ENCODE measurements around the gene IRF9.
A peak's percentile ranks its signal among the peaks of the same experiment; 100 is the strongest.

The IRF9 gene

DNA sequence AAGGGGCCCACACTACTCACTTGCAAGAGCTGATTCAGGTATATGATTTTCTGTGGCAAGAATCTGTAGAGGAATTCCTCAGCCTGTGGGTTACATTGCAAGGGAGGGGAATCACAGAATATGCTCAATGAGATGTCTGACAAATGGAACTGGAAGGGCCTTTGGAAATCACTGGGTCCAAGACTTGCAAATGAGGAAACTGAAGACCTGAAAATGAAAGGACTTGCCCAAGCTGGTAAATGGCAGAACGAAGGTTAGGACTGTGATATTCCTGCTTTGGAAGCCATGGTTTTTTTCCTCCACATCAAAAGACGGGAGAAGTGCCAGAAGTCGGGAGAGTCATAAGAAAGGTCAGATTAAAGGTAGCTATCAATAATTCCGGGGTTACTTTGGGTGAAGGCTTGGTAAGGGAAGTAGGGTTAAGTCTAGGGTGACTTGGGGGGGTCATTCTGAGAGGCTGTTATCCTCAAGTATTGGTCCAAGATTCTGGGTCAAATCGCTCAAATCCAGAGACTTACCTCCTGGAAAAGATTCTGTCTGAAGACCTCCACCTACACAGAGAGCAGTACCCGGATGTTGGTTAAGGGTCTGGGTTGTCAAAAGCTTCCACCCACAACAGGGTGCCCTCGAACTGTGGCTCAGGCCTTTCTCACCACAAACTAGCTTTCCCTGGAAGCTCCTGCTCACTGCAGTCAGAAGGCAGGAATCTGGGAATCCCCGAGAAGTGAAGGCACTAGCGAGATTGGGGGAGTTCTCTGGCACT is 15.2 kb upstream of the IRF9 start:
- peak overlapping the region; percentile 64 to 93 (median 82) for H3K4me3 ChIP-seq
- peak overlapping the region; percentile 26 to 94 (median 88) for H3K27ac ChIP-seq

DNA sequence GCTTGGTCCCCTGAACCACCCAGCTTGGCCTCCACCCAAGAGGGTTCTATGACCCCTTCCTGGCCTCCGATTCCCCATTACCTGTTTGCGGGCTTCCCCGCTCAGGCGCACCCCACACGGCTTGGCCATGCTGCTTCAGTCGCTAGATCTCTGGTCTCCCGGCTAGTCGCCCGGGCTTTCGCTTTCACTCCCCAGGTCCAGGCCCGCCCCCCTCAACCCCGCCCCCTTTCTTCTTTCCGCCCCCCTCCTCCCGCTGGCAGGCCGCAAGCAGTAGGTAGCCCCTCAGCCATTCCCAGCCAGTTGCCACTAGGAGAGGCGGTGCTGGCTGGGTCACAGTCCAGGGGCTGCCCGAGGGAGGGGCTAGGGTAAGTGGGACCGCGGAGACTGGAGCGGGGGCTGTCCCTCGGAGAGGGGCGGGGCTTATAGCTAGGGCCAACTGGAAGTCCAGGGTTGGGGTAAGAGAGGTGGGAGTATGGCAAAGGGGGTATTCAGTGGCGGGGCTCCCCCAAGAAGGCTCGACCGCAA is 14.6 kb upstream of the IRF9 start, which contains the start of gene PSME2:
TSS of gene PSME2 (minus strand) at position 158 of the 525 bp plus-strand sequence. CDS start at position 129, 29 bp downstream.
- peak within 1 kb of the TSS; percentile 58 to 94 (median 88) for H3K27ac ChIP-seq
- H3K4me3 ChIP-seq: peak within 1 kb of the TSS; percentile 64 to 93 (median 82)

DNA sequence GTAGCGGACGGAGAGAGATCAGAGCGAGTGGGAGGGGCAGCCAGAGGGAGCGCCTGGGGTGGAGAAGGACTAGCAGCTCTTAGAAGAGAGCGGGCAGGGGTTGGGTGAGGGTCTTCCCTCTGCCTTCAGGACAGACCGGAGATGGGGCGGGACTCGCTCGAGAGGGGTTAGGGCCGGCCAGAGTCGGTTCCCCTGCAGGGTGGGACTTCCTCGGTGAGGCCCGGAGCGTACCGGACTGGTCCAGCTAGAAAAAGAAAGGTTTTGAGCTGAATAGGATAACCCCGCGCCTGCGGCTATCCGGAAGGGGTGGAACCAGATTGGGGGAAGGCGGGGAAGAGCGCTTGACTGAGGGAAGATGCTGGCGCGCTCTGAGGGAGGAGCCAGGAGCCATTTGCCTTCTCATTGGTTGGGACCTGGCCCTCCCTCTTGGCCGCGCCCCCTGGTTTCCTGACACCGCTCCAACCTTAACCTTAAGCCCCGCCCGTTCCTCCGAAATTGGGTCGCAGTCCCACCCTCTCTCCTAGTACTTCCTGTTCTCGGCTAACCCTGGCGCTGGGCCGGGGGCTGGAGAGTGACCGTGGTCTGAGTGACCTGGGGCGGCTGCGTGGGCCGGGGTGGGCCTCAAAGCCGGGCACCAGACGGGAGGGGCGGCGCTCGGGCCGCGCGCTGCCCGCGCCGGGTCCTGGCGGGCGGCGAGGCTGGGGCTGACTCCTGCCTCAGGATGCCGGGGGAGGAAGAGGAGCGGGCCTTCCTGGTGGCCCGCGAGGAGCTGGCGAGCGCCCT is 13.9 kb upstream of the IRF9 start, which contains the start of gene RNF31:
TSS of gene RNF31 (plus strand) at position 521 of the 783 bp plus-strand sequence. CDS start at position 722, 201 bp downstream.
- peak within 1 kb of the TSS; percentile 64 to 93 (median 82) for H3K4me3 ChIP-seq
- peak within 1 kb of the TSS; percentile 58 to 94 (median 88) for H3K27ac ChIP-seq

DNA sequence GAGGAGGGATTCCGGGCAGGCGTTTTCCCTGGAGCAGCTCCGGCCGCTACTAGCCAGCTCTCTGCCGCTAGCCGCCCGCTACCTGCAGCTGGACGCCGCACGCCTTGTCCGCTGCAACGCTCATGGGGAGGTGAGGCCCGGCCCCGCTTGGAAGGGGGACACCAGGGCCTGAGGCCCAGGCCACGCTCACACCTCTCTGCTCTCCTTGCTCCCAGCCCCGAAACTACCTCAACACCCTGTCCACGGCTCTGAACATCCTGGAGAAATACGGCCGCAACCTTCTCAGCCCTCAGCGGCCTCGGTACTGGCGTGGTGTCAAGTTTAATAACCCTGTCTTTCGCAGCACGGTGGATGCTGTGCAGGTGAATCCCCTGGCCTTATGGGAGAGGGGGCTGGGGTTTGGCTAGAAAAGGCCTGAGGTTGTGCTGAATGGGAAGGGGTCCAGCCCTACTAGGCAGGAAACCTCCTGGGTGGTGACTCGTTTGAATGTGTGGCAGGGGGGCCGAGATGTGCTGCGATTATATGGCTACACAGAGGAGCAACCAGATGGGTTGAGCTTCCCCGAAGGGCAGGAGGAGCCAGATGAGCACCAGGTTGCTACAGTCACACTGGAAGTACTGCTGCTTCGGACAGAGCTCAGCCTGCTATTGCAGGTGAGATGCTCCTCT is 13.2 kb upstream of the IRF9 start:
- H3K27ac ChIP-seq: peak overlapping the region; percentile 24 to 94 (median 88)
- peak overlapping the region; percentile 64 to 93 (median 82) for H3K4me3 ChIP-seq

DNA sequence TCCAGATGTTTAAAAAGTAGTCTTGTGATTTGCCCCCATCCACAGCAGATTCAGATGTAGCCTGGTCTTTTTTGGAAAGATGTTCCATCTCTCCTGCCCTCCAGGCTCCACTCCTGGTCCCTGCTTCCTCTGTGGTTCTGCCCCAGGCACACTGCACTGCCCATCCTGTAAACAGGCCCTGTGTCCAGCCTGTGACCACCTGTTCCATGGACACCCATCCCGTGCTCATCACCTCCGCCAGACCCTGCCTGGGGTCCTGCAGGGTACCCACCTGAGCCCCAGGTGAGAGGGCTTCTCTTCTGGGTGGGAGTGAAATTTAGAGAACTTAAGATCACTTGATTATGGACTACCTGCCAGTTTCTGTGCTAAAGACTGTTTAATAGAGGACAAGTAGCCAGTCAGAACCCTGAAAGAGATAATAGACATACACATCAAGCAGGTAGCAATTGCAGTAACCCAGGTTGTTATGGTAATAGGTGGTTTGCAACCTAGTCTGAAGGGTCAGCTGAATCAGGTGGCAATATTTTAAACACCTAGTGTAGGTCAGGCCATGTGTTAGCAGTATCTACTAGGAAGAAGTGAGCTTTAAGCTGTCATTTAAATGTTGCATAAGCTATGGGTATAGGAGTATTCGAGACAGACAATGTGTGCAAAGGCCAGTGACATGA is 11.6 kb upstream of the IRF9 start:
- H3K4me3 ChIP-seq: no peak overlapping the region

GRCh38 chr14:24150061-24150460 is 11.0 kb upstream of the IRF9 start:
- peak overlapping the region in 1 of 21 experiments; percentile 1 for H3K27ac ChIP-seq
- no peak overlapping the region for H3K4me3 ChIP-seq

More for the DNA sequence above, 11.6 kb upstream of the IRF9 start:
- no peak overlapping the region for H3K27ac ChIP-seq

- Histone ChIP-seq H3K27ac (peak overlapping the region in 1 of 21 experiments; percentile 1), H3K4me3 (no peak overlapping the region)
These were observed 10.5 kb upstream of the IRF9 start for GRCh38 chr14:24150567-24150966.

- H3K4me3 ChIP-seq: no peak overlapping the region
- peak overlapping the region in 1 of 21 experiments; percentile 11 for H3K27ac ChIP-seq
These were observed 10.1 kb upstream of the IRF9 start for GRCh38 chr14:24150993-24151392.

DNA sequence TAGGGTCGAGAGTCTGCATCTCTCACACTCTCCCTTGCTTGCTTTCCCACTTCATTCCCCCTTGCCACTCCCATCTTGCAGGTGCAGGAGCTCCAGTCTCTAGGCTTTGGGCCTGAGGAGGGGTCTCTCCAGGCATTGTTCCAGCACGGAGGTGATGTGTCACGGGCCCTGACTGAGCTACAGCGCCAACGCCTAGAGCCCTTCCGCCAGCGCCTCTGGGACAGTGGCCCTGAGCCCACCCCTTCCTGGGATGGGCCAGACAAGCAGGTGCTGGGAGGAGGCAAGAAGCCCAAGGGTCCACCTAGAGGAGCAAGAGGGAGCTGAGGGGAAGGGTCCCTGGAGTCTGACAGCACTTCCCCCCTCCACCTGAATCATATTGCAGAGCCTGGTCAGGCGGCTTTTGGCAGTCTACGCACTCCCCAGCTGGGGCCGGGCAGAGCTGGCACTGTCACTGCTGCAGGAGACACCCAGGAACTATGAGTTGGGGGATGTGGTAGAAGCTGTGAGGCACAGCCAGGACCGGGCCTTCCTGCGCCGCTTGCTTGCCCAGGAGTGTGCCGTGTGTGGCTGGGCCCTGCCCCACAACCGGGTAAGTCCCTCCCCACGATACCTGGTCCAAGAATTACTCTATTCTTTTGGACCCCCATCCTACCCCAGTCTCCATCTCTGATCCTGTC is 9.5 kb upstream of the IRF9 start:
- Histone ChIP-seq H3K27ac (peak overlapping the region in 1 of 21 experiments; percentile 11), H3K4me3 (no peak overlapping the region)

DNA sequence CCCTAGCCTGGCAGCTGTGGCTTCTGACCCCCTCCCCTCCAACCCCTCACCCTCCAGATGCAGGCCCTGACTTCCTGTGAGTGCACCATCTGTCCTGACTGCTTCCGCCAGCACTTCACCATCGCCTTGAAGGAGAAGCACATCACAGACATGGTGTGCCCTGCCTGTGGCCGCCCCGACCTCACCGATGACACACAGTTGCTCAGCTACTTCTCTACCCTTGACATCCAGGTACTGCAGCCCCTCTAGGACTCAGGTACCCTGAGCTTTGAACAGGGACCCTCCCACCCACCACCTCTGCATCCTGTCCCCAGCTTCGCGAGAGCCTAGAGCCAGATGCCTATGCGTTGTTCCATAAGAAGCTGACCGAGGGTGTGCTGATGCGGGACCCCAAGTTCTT is 6.0 kb upstream of the IRF9 start:
- Histone ChIP-seq H3K27ac (peak overlapping the region in 3 of 21 experiments; percentile 10 to 12 (median 11)), H3K4me3 (no peak overlapping the region)

DNA sequence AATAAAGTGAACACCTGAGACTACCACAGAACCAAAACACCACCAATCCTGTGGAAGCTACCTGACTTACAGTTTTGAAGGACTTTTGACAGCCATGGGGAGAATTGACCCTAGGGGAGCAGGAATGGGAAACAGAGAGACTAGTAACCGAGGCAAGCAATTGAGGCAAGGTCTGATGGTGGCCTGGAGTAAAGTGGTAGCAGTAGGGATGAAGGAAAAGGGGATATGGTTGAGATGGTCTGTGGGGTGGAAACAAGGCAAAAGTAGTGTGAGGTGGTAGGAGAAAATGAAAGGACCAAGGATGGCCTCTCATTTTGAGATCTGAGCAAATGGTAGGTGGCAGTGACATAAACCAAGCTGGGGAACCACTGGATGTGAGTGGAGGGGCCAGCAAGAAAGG is 4.2 kb upstream of the IRF9 start:
- Histone ChIP-seq H3K27ac (peak overlapping the region in 2 of 21 experiments; percentile 17 to 54), H3K4me3 (no peak overlapping the region)

DNA sequence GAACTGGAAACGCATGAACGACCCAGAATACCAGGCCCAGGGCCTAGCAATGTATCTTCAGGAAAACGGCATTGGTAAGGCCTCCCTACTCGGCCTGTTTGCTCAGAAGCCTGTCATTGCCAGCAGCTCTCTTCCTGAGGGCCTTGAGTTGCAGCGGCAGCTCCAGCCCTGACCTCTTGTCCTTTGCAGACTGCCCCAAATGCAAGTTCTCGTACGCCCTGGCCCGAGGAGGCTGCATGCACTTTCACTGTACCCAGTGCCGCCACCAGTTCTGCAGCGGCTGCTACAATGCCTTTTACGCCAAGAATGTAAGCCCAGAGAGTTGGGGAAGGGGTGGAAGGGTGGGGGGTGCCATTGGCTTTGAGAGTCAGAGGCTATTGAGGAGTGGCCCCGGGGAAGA is 3.7 kb upstream of the IRF9 start:
- no peak overlapping the region for H3K4me3 ChIP-seq
- H3K27ac ChIP-seq: peak overlapping the region in 2 of 21 experiments; percentile 17 to 54

DNA sequence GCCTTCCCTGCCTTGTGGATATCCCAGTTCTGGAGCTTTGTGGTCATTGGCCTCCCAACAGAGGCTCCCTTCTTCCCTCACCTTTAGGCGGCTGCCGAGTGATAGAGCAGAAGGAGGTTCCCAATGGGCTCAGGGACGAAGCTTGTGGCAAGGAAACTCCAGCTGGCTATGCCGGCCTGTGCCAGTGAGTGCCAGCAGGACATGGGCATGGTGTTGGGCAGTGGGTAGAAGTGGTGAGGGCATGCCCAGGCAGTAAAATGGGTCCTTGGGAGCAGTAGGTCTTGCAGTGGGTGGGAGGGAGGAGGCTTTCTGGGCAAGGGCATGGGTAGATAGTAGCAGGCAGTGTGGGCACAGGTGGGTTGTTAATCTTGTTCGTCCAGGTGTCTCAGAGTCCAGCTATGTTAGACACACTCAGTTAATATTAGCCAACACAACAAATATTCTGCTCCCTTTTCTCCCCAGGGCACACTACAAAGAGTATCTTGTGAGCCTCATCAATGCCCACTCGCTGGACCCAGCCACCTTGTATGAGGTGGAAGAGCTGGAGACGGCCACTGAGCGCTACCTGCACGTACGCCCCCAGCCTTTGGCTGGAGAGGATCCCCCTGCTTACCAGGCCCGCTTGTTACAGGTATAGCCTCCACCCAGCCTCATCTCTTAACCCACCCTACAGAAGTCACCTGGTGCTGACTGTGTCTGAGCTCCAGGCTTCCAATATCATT is 1.1 kb upstream of the IRF9 start:
- H3K27ac ChIP-seq: peak overlapping the region in 20 of 21 experiments; percentile 50 to 100 (median 98)
- H3K4me3 ChIP-seq: no peak overlapping the region

- no peak overlapping the region for H3K4me3 ChIP-seq
- peak overlapping the region; percentile 31 to 100 (median 98) for H3K27ac ChIP-seq
These were observed 591 bp upstream of the IRF9 start for GRCh38 chr14:24160499-24160849.

DNA sequence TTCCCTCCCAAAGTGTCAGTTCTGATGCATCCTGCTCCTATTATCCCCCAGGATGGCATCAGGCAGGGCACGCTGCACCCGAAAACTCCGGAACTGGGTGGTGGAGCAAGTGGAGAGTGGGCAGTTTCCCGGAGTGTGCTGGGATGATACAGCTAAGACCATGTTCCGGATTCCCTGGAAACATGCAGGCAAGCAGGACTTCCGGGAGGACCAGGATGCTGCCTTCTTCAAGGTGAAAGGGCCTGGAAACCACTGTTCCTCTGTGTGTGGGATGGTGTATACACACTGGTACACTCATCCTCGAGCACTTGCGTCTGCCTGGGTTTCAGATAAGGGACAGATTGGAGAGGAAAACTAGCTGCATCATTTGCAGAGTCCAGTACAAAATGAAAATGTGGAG is 1.0 kb downstream of the IRF9 start:
- peak overlapping the region; percentile 54 to 76 (median 72) for H3K4me3 ChIP-seq
- peak overlapping the region in 20 of 21 experiments; percentile 86 to 100 (median 98) for H3K27ac ChIP-seq

DNA sequence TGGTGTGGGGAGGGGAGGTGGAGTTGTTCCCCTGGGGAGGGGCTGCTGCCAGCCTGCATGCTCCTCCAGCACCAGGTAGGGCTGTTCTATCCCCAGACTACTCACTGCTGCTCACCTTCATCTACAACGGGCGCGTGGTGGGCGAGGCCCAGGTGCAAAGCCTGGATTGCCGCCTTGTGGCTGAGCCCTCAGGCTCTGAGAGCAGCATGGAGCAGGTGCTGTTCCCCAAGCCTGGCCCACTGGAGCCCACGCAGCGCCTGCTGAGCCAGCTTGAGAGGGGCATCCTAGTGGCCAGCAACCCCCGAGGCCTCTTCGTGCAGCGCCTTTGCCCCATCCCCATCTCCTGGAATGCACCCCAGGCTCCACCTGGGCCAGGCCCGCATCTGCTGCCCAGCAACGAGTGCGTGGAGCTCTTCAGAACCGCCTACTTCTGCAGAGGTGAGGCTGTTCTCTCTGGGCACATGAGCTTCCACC is 3.5 kb downstream of the IRF9 start:
- Histone ChIP-seq H3K4me3 (no peak overlapping the region), H3K27ac (peak overlapping the region in 5 of 21 experiments; percentile 2 to 98 (median 14))

- Histone ChIP-seq H3K27ac (no peak overlapping the region), H3K4me3 (no peak overlapping the region)
These were observed 4.7 kb downstream of the IRF9 start for GRCh38 chr14:24165785-24166184.
